Activated T-cell treated with anti-CD3 and anti-CD28 coated beads for 1 hour (primary cell): ENCODE results near the gene KRTAP10-8.
"Not testable (repeated sequence)": the region's sequence is repeated elsewhere in the genome, so short reads cannot be mapped to it uniquely, and the experiment has no call there.

Experiments
- DNase-seq: peaks from one replicate; pipeline ENCODE4 v3.0.0-alpha.2; 2020; ENCODE audit warnings: low read depth

The KRTAP10-8 gene, protein sequence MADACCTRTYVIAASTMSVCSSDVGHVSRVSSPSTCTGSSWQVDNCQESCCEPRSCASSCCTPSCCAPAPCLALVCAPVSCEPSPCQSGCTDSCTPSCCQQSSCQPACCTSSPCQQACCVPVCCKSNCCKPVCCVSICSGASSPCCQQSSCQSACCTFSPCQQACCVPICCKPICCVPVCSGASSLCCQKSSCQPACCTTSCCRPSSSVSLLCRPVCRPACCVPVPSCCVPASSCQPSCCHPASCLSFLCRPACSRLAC

DNA sequence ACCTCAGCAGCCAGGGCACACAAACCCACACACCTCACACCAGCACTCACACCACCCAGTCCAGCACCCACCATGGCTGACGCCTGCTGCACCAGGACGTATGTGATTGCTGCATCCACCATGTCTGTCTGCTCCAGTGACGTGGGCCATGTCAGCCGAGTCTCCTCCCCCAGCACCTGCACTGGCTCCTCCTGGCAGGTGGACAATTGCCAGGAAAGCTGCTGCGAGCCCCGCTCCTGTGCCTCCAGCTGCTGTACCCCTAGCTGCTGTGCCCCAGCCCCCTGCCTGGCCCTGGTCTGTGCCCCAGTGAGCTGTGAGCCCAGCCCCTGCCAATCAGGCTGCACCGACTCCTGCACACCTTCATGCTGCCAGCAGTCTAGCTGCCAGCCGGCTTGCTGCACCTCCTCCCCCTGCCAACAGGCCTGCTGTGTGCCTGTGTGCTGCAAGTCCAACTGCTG lies at the start of gene KRTAP10-8:
Gene KRTAP10-8, plus strand, starts transcription at position 51 of the 458 bp plus-strand sequence. Its CDS starts 22 bp downstream, at position 73.
- DNase-seq: no peak

DNA sequence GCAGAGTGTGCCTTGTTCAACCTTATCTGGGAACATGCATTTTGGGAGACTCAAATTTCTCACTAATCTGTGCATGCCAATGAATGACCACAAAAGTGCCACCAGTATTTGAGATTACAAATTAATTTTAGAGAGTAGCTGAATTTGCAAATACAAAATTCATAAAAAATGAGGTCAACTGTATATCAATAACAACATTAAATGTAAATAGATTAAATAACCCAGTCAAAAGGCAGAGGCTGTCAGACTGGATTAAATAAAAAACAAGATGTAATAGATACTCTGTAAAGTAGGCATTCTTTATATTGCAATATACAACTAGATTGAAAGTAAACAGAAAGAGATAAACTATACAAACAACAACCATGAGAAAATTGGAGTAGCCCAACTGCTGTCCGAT lies 47.8 kb upstream of the KRTAP10-8 start:
- DNase-seq: no peak

DNA sequence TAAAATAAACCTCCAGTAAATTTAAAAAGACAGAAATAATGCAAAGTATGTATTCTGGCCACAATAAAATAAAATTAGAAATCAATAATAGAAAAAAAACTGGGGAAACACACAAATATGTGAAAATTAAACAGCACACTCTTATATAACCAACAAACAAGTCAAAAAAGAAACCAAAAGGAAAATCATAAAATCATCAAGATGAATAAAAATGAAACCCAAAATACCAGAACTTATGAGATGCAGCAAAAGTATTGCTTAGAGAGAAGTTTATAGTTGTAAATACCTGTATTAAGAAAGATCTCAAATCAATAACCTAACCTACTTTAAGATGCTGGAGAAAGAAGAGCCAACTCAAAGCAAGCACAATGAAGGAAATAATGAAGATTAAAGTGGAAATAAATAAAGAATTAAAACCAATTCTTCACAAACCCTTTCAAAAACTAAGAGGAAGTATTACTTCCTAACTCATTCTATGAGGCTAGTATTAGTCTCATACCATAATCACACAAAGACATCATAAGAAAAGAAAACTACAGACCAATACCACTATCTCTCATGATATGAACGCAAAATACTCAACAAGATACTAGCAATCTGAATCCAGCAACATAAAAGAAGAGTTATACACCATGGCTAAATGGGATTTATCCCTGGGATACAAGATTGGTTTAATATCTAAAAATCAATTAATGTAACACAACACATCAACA lies 46.8 kb upstream of the KRTAP10-8 start:
- no peak for DNase-seq

DNA sequence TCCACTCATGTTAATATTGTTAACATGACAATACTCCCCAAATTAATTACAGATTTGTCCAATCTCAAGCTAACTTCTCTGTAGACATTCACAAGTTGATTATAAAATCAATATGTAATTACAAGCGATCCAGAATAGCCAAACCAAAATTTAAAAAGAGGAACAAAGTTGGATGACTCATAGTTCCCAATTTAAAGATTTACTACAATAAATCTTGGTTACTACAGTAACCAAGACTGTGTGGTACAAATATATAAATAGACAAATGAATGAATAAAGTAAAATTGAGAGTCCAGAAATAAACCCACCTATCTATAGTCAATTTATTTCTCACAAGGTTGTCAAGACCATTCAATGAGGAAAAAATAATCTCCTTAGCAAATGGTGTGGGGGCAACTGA lies 45.5 kb upstream of the KRTAP10-8 start:
- DNase-seq: no peak

DNA sequence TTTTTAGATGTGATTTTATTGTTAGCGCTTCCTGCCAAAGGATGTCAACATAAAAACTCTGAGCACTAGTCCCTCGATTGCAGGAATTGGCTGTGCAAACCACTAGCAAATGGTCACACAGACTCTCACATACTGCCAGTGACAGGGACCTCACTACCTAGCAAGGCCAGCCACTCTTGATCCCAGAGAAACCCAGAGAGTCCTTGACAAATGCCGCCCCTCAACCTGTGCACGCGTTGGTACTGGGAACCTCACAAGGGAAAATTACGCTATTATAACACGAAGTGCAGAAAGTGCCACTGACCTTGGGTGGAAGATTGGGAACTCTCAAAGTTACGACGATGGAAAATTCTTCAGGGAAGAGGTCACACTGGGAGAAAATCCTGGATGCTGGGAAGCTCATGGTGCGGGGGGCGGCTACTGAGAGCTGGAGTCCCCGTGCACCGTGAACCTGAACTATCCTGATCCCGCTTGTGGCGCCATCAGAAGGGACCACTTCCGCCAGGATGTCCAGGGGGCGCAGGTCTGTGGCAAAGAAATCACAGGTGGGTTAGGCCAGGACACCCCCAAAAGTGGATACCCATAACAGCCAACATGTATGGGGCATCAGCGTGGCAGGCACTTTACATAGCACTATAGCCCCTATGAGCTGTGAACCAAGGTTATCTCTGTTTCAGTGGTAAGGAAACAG lies 44.3 kb upstream of the KRTAP10-8 start:
- no peak for DNase-seq

DNA sequence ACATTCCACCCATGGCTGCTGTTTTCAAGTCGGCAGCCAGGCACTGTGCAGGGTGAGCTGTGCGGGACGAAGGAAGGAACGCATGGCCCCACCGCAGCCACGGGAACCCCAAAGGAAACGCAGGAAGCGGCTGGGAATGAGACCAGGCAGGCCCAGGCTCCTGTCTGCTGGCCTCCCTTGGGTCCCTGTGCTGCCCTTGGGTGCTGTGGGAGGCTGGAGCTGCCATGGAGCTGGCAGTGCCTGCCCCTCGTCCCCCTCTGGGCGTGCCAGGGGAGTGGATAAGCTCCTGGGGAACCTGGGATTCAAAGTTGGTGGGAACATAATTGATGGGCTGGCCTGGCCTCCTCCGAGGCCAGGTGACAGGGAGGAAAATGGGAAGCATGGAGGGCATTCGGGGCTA lies 43.6 kb upstream of the KRTAP10-8 start:
- no peak for DNase-seq

DNA sequence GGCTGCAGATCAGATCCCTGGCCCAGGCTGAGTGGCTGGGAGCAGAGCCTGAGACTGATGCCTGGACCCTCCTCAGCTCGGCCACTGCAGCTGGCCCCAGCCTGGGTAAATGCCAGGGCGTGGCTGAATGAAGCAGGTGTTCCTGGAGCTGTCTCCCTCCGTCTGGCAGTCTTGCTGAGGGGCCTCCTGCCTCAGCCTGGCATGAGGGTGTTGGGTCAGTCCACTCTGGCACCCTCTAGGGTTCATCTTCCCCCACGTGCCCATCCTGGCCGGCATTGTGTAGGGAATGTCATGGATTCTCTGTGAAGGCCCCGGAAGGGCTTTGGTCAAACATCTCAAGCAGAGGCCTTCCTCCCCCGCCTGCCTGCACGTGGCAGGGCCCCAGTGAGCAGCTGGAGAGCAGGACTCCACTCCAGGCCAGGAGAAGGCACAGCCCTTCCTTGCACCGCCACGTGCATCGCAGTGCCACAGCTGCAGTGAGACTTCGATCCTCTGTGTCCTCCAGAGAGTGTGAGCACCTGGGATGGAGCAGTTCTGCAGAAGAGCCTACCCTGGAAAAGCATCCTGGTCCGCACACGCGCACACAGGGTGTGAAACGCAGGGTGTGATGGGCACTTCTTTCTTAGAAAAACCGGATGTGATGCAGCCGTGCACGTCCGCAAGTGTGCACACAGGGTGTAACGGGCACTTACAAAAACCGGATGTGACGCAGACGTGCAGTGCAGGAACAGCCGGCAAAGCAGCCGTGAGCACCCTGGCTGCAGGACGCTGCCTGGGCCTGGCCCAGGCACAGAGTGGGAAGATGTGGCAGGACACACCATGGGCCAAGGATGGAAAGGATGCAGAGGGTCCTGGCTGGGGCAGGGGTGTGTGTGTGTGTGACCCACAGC lies 43.0 kb upstream of the KRTAP10-8 start:
- DNase-seq: no peak

DNA sequence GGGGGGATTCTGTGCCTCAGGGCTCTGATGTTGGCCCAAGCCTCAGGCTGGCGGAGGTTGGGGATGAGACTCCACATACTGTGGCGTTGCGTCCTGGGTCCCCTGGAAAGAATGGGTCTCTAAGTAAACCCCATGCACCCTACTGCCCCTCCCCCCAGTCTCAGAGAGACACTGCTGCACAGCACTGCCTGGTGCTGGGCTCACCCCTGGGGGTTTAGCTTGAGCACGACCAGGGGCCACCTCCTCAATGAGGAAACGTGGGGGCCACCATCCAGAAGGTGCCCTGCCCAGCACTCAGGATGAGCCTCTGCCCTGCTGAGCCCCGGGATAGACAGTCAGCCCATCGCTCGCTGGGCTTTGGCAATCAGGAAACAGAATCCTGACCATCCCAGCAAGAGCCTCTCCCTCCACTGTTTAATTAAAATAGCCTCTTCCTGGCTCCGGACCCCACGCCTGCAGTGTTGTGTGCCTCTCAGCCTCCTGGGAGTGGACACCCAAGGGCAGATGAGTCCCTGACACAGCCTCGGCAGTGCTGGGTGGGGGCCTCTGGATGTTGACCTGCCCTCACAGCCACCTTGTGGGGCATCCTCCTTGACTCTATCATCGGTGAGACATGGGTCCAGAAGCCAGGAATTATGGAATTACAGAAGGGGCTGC lies 41.9 kb upstream of the KRTAP10-8 start:
- DNase-seq: no peak

DNA sequence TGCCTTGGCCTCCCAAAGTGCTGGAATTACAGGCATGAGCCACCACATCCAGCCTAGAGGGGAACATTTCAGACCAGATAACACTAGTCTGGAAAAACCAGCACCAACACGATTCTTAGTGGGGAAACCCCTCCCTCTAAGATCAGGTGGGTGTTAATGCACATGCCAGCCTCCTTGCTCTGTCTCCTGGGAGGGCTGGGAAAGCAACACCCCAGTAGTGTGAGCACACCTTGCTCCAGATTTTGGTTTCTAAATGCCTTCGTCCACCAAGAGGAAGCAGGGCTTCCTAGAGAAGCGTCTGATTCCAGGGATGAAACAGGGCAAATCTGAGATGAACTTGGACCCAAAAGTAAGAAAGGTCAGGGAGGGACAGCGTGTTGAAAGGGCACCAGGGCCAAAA lies 40.6 kb upstream of the KRTAP10-8 start:
- DNase-seq: no peak

DNA sequence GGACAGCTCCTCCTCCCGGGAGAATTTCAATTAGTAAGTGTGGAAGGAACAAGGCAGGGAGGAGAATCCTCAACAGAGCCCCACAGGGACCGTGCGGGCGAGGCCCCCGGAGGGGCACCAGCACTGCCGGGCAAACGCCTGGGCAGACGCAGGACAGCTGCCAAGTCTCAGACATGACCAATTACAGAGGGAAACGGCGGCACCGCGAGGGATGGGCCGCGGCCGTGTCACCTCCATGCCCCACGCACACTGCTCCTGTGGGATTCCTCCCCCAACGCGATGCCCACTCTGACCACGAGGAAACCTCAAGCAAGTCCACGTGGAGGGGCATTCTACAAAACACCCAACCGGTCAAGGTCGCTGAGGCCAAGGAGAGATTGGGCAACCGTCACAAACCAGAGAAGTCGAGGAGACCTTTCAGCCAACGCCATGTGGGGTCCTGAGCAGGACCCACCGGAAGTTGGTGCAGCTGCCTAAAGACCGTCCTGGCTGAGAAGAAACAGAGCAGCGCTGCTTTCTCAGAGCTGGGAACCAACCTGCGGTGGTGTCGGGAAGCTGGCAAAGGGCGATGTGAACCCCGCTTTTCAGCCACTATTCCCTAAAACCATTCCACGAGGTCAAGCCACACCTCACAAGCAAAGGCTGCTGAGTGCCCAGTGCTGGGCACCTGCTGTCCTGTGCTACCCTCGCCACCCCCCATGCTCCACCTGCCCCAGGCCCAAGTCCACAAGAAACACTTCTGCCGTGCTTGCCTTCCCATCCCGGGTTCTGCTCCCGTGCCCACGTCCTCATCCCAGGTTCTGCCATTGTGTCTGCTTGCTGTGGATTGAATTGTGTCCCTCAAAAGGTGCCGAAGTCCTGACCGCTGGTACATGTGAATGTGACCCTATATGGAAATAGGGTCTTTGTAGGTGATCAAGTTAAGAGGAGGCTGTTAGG lies 39.8 kb upstream of the KRTAP10-8 start:
- DNase-seq: no peak

DNA sequence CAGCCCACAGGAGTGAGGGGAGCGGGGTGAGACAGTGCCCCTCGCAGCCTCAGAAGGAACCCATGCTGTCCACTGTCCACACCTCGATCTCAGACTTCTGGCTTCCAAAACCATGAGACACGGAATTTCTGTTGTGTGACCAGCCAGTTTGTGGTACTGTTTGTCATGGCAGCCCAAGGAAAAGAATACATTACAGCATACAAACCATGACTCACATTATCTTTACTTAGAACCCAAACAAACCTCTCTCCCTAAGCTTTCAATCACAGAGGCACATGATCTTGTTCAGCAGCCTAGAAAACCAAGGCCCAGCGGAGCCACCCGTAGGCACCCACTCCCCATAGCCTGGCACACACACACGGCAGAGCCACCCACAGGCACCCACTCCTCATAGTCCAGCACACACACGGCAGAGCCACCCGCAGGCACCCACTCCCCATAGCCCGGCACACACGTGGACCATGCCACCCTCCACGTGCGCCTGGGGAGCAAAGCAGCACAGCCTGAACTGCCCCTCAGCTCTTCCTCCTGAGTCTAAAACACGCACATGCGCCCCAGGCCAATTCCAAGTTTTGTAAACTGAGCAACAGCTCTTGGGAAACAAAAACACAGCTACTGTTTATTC lies 38.8 kb upstream of the KRTAP10-8 start:
- DNase-seq: no peak

DNA sequence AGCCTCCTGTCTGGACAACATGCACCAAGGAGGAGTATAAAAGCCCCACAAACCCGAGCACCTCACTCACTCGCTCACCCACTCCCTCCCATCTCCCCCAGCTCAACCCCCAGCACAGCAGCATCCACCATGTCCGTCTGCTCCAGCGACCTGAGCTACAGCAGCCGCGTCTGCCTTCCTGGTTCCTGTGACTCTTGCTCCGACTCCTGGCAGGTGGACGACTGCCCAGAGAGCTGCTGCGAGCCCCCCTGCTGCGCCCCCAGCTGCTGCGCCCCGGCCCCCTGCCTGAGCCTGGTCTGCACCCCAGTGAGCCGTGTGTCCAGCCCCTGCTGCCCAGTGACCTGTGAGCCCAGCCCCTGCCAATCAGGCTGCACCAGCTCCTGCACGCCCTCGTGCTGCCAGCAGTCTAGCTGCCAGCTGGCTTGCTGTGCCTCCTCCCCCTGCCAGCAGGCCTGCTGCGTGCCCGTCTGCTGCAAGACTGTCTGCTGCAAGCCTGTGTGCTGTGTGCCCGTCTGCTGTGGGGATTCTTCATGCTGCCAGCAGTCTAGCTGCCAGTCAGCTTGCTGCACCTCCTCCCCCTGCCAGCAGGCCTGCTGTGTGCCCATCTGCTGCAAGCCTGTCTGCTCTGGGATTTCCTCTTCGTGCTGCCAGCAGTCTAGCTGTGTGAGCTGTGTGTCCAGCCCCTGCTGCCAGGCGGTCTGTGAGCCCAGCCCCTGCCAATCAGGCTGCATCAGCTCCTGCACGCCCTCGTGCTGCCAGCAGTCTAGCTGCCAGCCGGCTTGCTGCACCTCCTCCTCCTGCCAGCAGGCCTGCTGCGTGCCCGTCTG lies 38.0 kb upstream of the KRTAP10-8 start, which contains the start of gene KRTAP10-4:
Gene KRTAP10-4, plus strand, starts transcription at position 100 of the 827 bp plus-strand sequence. Its CDS starts 30 bp downstream, at position 130.
- not testable (repeated sequence) for DNase-seq

DNA sequence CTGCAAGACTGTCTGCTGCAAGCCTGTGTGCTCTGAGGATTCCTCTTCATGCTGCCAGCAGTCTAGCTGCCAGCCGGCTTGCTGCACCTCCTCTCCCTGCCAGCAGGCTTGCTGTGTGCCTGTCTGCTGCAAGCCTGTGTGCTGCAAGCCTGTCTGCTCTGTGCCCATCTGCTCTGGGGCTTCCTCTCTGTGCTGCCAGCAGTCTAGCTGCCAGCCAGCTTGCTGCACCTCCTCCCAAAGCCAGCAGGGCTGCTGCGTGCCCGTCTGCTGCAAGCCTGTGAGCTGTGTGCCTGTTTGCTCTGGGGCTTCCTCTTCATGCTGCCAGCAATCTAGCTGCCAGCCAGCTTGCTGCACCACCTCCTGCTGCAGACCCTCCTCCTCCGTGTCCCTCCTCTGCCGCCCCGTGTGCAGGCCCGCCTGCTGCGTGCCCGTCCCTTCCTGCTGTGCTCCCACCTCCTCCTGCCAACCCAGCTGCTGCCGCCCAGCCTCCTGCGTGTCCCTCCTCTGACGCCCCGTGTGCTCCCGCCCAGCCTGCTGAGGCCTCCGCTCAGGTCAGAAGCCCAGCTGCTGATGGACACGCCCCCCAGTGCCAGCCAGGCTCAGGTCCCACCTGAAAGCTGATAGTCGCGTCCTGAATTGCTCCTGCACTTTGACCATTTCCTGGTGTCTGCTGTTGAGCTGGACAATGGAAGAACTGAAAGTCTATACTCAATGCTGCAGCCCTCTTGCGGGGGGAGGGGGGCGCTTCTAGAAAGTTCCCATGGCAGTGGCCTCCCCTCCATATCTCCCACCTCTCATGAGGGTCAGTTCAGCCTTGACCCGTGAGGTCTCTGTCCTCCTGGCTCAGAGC lies 37.2 kb upstream of the KRTAP10-8 start:
- DNase-seq: no peak

DNA sequence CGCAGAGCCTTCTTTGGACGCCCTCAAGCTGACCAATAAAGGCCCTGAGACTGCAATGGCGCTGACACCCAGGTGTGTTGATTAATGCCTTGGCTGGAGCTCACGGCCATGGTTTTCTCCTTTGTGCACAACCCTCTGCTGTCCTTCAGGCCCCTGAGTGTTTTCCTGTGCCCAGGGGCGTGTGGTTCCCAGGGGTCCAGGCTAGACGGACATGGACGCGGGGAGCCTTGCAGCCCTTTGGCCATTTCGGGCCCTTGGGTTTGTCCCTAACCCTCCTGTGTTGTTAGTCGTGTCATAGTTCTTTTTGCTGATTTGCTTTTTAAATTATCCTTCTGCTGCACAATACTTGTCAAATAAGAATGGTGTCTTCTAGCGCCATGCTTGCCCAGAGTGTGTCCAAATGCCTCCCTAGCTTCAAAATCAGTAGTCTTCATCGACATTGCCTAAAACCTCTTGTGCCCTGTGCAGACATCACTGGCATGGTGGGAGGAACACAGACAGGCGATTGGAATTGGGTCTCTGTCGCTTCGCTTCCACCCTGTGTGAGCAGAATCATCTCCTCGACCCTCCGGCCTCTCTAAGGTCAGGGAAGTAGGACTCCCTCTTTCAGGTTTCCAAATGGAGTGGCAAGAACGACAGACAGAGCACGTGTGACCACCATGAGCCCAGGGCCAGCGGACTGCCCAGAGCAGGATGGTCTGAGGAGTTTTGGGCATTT lies 36.4 kb upstream of the KRTAP10-8 start:
- DNase-seq: no peak

DNA sequence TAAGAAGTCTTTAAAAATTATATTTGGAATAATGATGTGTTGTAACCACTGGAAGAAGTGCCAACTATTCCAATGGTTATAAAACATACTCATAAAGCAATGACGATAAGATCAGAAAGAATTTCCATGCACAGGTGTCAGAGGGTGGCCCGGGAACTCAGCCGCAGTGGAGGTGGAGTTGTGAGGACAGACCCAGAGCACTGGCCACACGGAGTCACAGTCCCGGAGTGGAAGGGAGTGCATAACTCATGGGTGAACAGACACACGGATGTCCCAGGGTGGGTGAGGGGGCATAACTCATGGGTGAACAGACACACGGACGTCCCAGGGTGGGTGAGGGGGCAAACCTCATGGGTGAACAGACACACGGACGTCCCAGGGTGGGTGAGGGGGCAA lies 35.9 kb upstream of the KRTAP10-8 start:
- DNase-seq: no peak

DNA sequence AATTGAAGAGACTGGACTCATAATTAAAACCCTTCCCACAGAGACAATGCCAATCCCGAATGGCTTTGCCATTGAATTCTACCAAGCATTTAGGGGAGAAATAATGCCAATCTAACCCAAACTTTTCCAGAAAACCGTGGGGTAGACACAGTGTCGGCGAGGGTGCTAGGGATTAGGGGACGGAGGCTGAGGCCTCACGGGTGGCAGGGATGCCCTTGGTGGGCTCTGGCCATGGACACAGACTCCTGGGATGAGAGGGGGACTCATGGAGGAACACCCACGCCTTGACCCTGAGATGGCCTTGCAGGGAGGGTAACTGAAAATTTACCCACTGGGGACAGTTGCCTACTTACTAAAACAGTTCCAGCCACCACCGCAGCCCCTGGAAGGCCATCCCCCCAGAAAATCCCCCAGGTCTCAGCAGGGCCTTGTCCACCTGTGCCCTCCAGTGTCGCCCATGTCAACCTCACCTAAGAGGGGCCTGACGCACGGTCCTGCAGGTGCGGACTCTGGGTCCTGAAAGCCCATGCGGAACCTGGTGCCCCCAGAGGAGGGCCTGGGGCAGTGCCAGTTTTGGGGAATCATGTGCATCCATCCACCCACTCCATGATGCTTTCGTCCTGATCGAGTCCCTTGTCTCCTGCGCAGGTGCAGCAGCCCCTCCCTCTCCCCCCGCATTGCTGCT lies 33.4 kb upstream of the KRTAP10-8 start:
- DNase-seq: no peak
